ENCODE results near the gene OXTR.

GRCh38 chr3:8722808-8723207 lies 46.6 kb downstream of the OXTR start:
- TF ChIP-seq CHD2 (IDR thresholded peaks at IDR 0.05; ENCODE audit: low read depth, low read length) (no peak), GATAD2A (CRISPR knock-in tag; IDR thresholded peaks at IDR 0.05) (no peak), ZNF3 (CRISPR knock-in tag; IDR thresholded peaks at IDR 0.05) (no peak), ZFAT (CRISPR knock-in tag; conservative IDR thresholded peaks at IDR 0.05) (no peak), CBX5 (CRISPR knock-in tag; IDR thresholded peaks at IDR 0.05; ENCODE audit: borderline replicate concordance) (no peak), ZNF225 (CRISPR knock-in tag; IDR thresholded peaks at IDR 0.05) (no peak), PRDM10 (CRISPR knock-in tag; IDR thresholded peaks at IDR 0.05; ENCODE audit: low read depth) (no peak), PATZ1 (CRISPR knock-in tag; IDR thresholded peaks at IDR 0.05) (no peak), TAF1 (CRISPR knock-in tag; IDR thresholded peaks at IDR 0.05) (no peak), IRF9 (CRISPR knock-in tag; IDR thresholded peaks at IDR 0.05; ENCODE audit: borderline replicate concordance) (no peak), ATF3 (CRISPR knock-in tag; IDR thresholded peaks at IDR 0.05) (no peak), PBX3 (CRISPR knock-in tag; IDR thresholded peaks at IDR 0.05; ENCODE audit: borderline replicate concordance) (no peak), CREM (IDR thresholded peaks at IDR 0.05) (no peak), CREM (CRISPR knock-in tag; IDR thresholded peaks at IDR 0.05) (no peak), CTCF (CRISPR knock-in tag; IDR thresholded peaks at IDR 0.05) (no peak)
